HG02610 (cell line): ENCODE data around the gene WNT5B.
"Not testable (repeated sequence)": the region's sequence is repeated elsewhere in the genome, so short reads cannot be mapped to it uniquely, and the experiment has no call there.

Experiments used
- ATAC-seq: cut with Tn5 transposase; IDR thresholded peaks from one replicate; pipeline ENCODE4 v1.9.1; 2021; ENCODE audit warnings: mild to moderate bottlenecking, moderate library complexity; ENCODE audit not compliant: unreplicated experiment

The WNT5B gene

GRCh38 chr12:1595690-1596347 is 33.2 kb upstream of the WNT5B start:
- no peak for ATAC-seq

GRCh38 chr12:1598757-1599156 is 30.3 kb upstream of the WNT5B start:
- ATAC-seq = no peak

GRCh38 chr12:1602706-1603105 is 26.3 kb upstream of the WNT5B start:
- not testable (repeated sequence) for ATAC-seq

GRCh38 chr12:1603269-1603993 is 25.6 kb upstream of the WNT5B start:
- ATAC-seq = no peak

GRCh38 chr12:1604464-1604863 is 24.6 kb upstream of the WNT5B start:
- ATAC-seq = no peak

- ATAC-seq = no peak
Measured at GRCh38 chr12:1605129-1606020, 23.7 kb upstream of the WNT5B start.

- ATAC-seq = peak; percentile 76
Measured at GRCh38 chr12:1606021-1606622, 22.9 kb upstream of the WNT5B start.

GRCh38 chr12:1607940-1608712 is 20.9 kb upstream of the WNT5B start:
- no peak for ATAC-seq

- no peak for ATAC-seq
Measured at GRCh38 chr12:1608713-1609119, 20.3 kb upstream of the WNT5B start.

- ATAC-seq = no peak
Measured at GRCh38 chr12:1610072-1610643, 18.9 kb upstream of the WNT5B start.

- no peak for ATAC-seq
Measured at GRCh38 chr12:1611803-1612572, 17.0 kb upstream of the WNT5B start.

GRCh38 chr12:1613860-1614259 is 15.2 kb upstream of the WNT5B start:
- ATAC-seq = no peak

- ATAC-seq = no peak
Measured at GRCh38 chr12:1614360-1614759, 14.7 kb upstream of the WNT5B start.

- ATAC-seq = no peak
Measured at GRCh38 chr12:1616233-1617066, 12.6 kb upstream of the WNT5B start.

GRCh38 chr12:1618489-1618888 is 10.5 kb upstream of the WNT5B start:
- no peak for ATAC-seq

GRCh38 chr12:1619159-1619558 is 9.9 kb upstream of the WNT5B start:
- no peak for ATAC-seq

- ATAC-seq = peak; percentile 74
Measured at GRCh38 chr12:1619587-1619986, 9.4 kb upstream of the WNT5B start.

GRCh38 chr12:1620092-1620491 is 8.9 kb upstream of the WNT5B start:
- ATAC-seq = no peak
